HEK293 (cell line): ENCODE measurements around the gene HRAS.

Source experiments
- CTCF ChIA-PET: fragments of 350-600 bp; formaldehyde crosslinking; extraction: SDS; loops from one replicate; lab custom pipeline; 2021; ENCODE audit warnings: antibody characterized with exemption; lab: Yijun Ruan, JAX
- POLR2A ChIA-PET: fragments of 300-600 bp; formaldehyde crosslinking; extraction: SDS; loops from one replicate; lab custom pipeline; 2020; ENCODE audit warnings: antibody characterized with exemption, inconsistent platforms; lab: Yijun Ruan, JAX
- H3K27ac ChIP-seq: fragments of 200-500 bp; sonication (Bioruptor generic); 2 replicates; pipeline ENCODE4 v1.5.1; 2014; ENCODE audit warnings: low read depth, low read length, control low read depth, inconsistent platforms; ENCODE audit errors: extremely low read depth
- H3K36me3 ChIP-seq, 2 experiments: fragments of 200-500 bp in 1 of 2; sonication (Bioruptor generic) in 1 of 2; 1 replicate in 1 of 2; 2 replicates in 1 of 2; pipeline ENCODE4 v1.5.1; 2014 to 2017; ENCODE audit warnings: inconsistent platforms in 2 of 2, low read length in 2 of 2; ENCODE audit not compliant: control insufficient read depth in 2 of 2, insufficient read depth in 1 of 2
- H3K4me1 ChIP-seq: fragments of 200-500 bp; sonication (Bioruptor generic); 2 replicates; pipeline ENCODE4 v1.5.1; 2014; ENCODE audit warnings: mild to moderate bottlenecking, low read length, inconsistent platforms; ENCODE audit not compliant: control insufficient read depth, insufficient read depth
- H3K4me3 ChIP-seq: 2 replicates; pipeline ENCODE4 v1.5.1; 2011; ENCODE audit warnings: low read depth, mild to moderate bottlenecking, control low read depth, low read length, moderate library complexity
- H3K9me3 ChIP-seq: fragments of 200-500 bp; sonication (Bioruptor generic); 2 replicates; pipeline ENCODE4 v1.5.1; 2014; ENCODE audit warnings: low read depth, low read length, inconsistent platforms; ENCODE audit not compliant: control insufficient read depth, insufficient read depth
- EGR2 ChIP-seq: fragments of 450-650 bp; formaldehyde crosslinking; IDR thresholded peaks from 2 replicates; pipeline ENCODE4 v1.5.1; 2016; ENCODE audit warnings: low read depth, missing biosample characterization, missing genetic modification characterization
- GLIS2 ChIP-seq: fragments of 450-650 bp; formaldehyde crosslinking; IDR thresholded peaks from 2 replicates; pipeline ENCODE4 v1.5.1; 2016; ENCODE audit warnings: missing biosample characterization, missing genetic modification characterization
- HOXC10 ChIP-seq: sonication (generic); formaldehyde crosslinking; IDR thresholded peaks from 2 replicates; pipeline ENCODE4 v1.8.1; 2023; ENCODE audit warnings: mild to moderate bottlenecking, missing genetic modification reagents
- KLF10 ChIP-seq: fragments of 450-650 bp; IDR thresholded peaks from 2 replicates; pipeline ENCODE4 v1.5.1; 2018; ENCODE audit warnings: missing biosample characterization, mild to moderate bottlenecking, missing genetic modification characterization
- RBAK ChIP-seq: fragments of 450-650 bp; formaldehyde crosslinking; IDR thresholded peaks from 2 replicates; pipeline ENCODE4 v1.5.1; 2016; ENCODE audit warnings: missing biosample characterization, missing genetic modification characterization
- SP2 ChIP-seq: fragments of 450-650 bp; formaldehyde crosslinking; IDR thresholded peaks from 2 replicates; pipeline ENCODE4 v1.5.1; 2016; ENCODE audit warnings: missing biosample characterization, missing genetic modification characterization
- WT1 ChIP-seq: fragments of 450-650 bp; formaldehyde crosslinking; IDR thresholded peaks from 2 replicates; pipeline ENCODE4 v1.5.1; 2016; ENCODE audit warnings: missing biosample characterization, missing genetic modification characterization
- YY2 ChIP-seq: fragments of 450-650 bp; formaldehyde crosslinking; IDR thresholded peaks from 2 replicates; pipeline ENCODE4 v1.5.1; 2016; ENCODE audit warnings: missing biosample characterization, missing genetic modification characterization
- ZBTB17 ChIP-seq: fragments of 450-650 bp; formaldehyde crosslinking; IDR thresholded peaks from 2 replicates; pipeline ENCODE4 v1.5.1; 2016; ENCODE audit warnings: missing biosample characterization, missing genetic modification characterization
- ZBTB20 ChIP-seq: fragments of 450-650 bp; formaldehyde crosslinking; IDR thresholded peaks from 2 replicates; pipeline ENCODE4 v1.5.1; 2016; ENCODE audit warnings: missing biosample characterization, missing genetic modification characterization
- ZFHX2 ChIP-seq: fragments of 450-650 bp; formaldehyde crosslinking; conservative IDR thresholded peaks from 2 replicates; pipeline ENCODE4 v1.5.1; 2016; ENCODE audit warnings: missing biosample characterization, missing genetic modification characterization
- ZNF394 ChIP-seq: fragments of 450-650 bp; formaldehyde crosslinking; IDR thresholded peaks from 2 replicates; pipeline ENCODE4 v1.5.1; 2016; ENCODE audit warnings: missing biosample characterization, missing genetic modification characterization, mild to moderate bottlenecking, moderate library complexity, borderline replicate concordance
- ZNF404 ChIP-seq: fragments of 450-650 bp; formaldehyde crosslinking; IDR thresholded peaks from 2 replicates; pipeline ENCODE4 v1.5.1; 2017; ENCODE audit warnings: missing biosample characterization, missing genetic modification characterization
- ZNF416 ChIP-seq: fragments of 450-650 bp; formaldehyde crosslinking; IDR thresholded peaks from 2 replicates; pipeline ENCODE4 v1.5.1; 2016; ENCODE audit warnings: missing biosample characterization, missing genetic modification characterization
- ZNF426 ChIP-seq: fragments of 450-650 bp; formaldehyde crosslinking; IDR thresholded peaks from 2 replicates; pipeline ENCODE4 v1.5.1; 2017; ENCODE audit warnings: missing biosample characterization, missing genetic modification characterization, mild to moderate bottlenecking, inconsistent platforms, moderate library complexity
- ZNF521 ChIP-seq: fragments of 450-650 bp; formaldehyde crosslinking; IDR thresholded peaks from 2 replicates; pipeline ENCODE4 v1.5.1; 2017; ENCODE audit warnings: missing biosample characterization, mild to moderate bottlenecking, missing genetic modification characterization
- ZNF530 ChIP-seq: fragments of 450-650 bp; formaldehyde crosslinking; IDR thresholded peaks from 2 replicates; pipeline ENCODE4 v1.5.1; 2016; ENCODE audit warnings: low read depth, missing biosample characterization, missing genetic modification characterization
- ZNF571 ChIP-seq: fragments of 450-650 bp; formaldehyde crosslinking; IDR thresholded peaks from 2 replicates; pipeline ENCODE4 v1.5.0; 2017; ENCODE audit warnings: missing biosample characterization, missing genetic modification characterization
- ZNF596 ChIP-seq: fragments of 450-650 bp; IDR thresholded peaks from 2 replicates; pipeline ENCODE4 v1.5.0; 2018; ENCODE audit warnings: missing biosample characterization, mild to moderate bottlenecking, missing genetic modification characterization, moderate library complexity
- ZNF623 ChIP-seq: fragments of 450-650 bp; formaldehyde crosslinking; IDR thresholded peaks from 2 replicates; pipeline ENCODE4 v1.5.1; 2016; ENCODE audit warnings: missing biosample characterization, missing genetic modification characterization
- ZNF624 ChIP-seq: fragments of 450-650 bp; formaldehyde crosslinking; IDR thresholded peaks from 2 replicates; pipeline ENCODE4 v1.5.1; 2017; ENCODE audit warnings: missing biosample characterization, missing genetic modification characterization
- ZNF791 ChIP-seq: fragments of 450-650 bp; formaldehyde crosslinking; IDR thresholded peaks from 2 replicates; pipeline ENCODE4 v1.5.1; 2016; ENCODE audit warnings: missing biosample characterization, missing genetic modification characterization
- TF ChIP-seq, protein P1 (sequence below): fragments of 450-650 bp; IDR thresholded peaks from 2 replicates; pipeline ENCODE4 v1.5.1; 2018; ENCODE audit warnings: missing biosample characterization, mild to moderate bottlenecking, missing genetic modification characterization

HRAS gene

DNA sequence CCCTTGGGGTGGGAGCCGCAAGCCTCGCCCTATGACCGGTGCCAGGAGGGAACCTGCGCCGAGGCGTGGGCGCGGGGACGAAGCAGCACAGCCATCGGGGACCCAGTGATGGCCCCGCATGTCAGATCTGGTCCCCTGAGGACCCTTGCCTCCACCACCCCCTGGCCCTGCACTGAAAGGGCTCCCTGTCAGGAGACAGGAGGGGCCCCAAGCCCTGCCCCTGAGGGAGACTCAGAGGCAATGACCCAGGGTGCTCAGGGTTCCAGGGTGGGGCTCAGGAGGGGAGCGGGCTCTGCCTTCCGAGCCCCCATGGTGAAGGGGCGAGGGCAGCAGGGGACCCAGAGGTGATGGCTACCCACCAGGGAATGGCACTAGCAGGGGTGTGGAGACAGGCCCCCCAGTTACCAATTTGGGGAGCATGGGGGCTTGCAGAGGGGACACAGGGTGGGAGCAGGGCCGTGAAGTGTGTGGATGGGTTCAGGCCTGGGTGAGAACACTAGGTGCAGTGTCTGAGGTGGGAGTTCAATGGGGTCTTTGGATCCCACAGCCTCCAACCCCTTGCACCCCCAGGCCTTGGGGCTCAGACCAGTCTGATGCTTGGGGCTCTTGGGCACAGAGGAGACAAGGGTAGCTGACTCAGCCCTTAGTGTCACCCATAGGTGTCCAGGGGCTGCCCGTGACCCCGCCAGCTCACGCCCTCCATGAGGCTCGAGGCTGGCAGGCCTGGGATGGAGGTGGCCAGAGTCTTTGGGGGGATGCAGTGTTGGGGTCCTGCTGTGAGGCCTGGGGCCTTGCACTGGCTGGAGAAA, 2.5 kb upstream of the HRAS start:
- Histone ChIP-seq H3K4me3 (peak overlapping the region; percentile 20), H3K9me3 (no peaks in the 10 kb centered on the region), H3K4me1 (no peaks in the 10 kb centered on the region), H3K36me3 (peaks cover 0 to 16% of the 10 kb centered on the region in 2 experiments; a peak in 1 of 3 replicates), H3K27ac (no peak overlapping the region)
- ChIA-PET POLR2A (no interaction called here), CTCF (interaction anchor here (1.3 kb wide), 1 partner anchor 17 kb away, joined by 3 read pairs; no protein-coding TSS in a partner anchor)
- TF ChIP-seq GLIS2 (peak; percentile 36; the same call in 1 of the 2 replicates), ZNF521 (tag by site-specific recombination) (no peak)

DNA sequence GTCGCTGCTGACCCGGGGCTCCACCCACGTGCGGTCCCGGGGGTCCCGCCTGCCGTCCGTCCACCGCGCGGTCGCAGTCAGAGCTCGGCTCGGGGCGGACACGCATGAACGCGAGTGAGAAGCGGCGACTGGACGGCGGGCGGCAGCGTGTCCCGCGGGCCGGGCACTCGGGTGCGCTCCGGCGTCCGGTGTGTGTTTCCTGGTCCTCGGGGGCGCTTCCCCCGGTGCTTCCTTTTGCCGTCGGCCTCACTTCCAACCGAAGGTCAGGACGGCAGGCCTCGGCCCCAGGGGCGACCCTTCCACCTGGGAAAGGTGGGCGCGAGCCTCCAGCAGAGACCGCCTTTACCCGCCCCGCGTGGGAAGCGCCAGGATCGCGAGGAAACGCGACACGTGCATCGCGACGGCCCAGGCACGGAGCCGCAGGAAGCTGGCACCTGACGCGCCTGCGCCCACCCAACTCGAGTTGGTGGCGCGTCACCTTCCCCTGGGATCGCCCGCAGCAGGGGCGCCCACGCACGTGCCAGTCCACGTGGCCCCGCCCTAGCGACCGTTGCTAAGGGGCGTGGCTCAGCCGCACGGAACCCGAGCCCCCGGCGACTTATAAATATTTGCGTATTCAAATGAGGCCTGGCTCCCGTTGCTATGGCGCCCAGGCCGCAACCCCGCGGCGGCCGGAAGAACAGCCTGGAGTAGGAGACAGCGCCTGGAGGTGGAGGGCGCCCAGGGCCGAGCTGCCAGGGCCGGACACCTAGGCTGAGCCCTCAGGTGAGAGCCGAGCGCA, 1.7 kb upstream of the HRAS start, which contains the start of gene LRRC56:
Gene LRRC56 (plus strand): TSS at position 687 of the 781 bp plus-strand sequence. CDS start 3,158 bp downstream, outside the sequence.
- Histone ChIP-seq H3K4me1 (no peaks in the 10 kb centered on the region), H3K36me3 (peaks cover 0 to 23% of the 10 kb centered on the region in 2 experiments; a peak in 1 of 3 replicates), H3K4me3 (peak within 1 kb of the TSS; percentile 20), H3K9me3 (no peaks in the 10 kb centered on the region), H3K27ac (no peak within 1 kb of the TSS; the same call in 1 of the 2 replicates)
- CTCF ChIA-PET = interaction anchor here (0.7 kb wide), 1 partner anchor 17 kb away, joined by 3 read pairs; no protein-coding TSS in a partner anchor
- POLR2A ChIA-PET = interaction anchor here (1.6 kb wide), 1 partner anchor 39 kb away, joined by 9 read pairs; the partner anchor contains the start of gene PHRF1
- TF ChIP-seq ZNF596 (tag by site-specific recombination) = no peak
- TF ChIP-seq ZNF624 (tag by site-specific recombination) = no peak
- TF ChIP-seq ZFHX2 (tag by site-specific recombination) = 0 out of 2 replicates have a peak, but pooled peaks have one; percentile 6

DNA sequence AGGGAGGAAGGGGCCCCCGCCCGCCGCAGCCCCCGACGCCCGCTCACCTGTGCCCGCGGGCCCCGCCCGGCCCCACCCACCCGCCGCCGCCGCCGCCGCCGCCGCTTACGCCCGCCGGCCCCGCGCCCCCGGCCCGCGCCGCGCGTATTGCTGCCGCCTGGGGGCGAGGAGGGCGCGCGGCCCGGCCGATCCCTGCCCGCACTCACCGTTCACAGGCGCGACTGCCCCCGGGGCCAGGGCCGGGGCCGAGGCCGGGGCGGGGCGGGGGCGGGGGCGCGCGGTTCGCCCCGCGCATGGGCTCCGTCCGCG, 212 bp downstream of the HRAS start:
- CTCF ChIA-PET = interaction anchor here (0.6 to 1.4 kb wide), 3 partner anchors 16 to 187 kb away, joined by 3 read pairs; no protein-coding TSS in a partner anchor
- POLR2A ChIA-PET = interaction anchor here (0.7 to 2.7 kb wide), 8 partner anchors 20 to 261 kb away, joined by 3 to 11 read pairs (median 5); partner anchors contain the start of genes IRF7, PHRF1, RNH1 and TALDO1
- H3K36me3 ChIP-seq = peaks cover 0 to 37% of the 10 kb centered on the region in 2 experiments; a peak in 1 of 3 replicates
- no peaks in the 10 kb centered on the region for H3K4me1 ChIP-seq
- H3K4me3 ChIP-seq = peak overlapping the region; percentile 72
- peak overlapping the region; percentile 83; the same call in 1 of the 2 replicates for H3K27ac ChIP-seq
- TF ChIP-seq ZNF521 (tag by site-specific recombination) (no peak), HOXC10 (CRISPR knock-in tag) (no peak), ZBTB17 (tag by site-specific recombination) (no peak), WT1 (tag by site-specific recombination) (no peak), ZNF791 (no peak), KLF10 (tag by site-specific recombination) (no peak), RBAK (tag by site-specific recombination) (no peak), ZNF571 (tag by site-specific recombination) (no peak), ZNF416 (tag by site-specific recombination) (no peak), ZBTB20 (tag by site-specific recombination) (no peak), ZNF426 (tag by site-specific recombination) (no peak), ZNF404 (no peak), EGR2 (tag by site-specific recombination) (no peak), YY2 (tag by site-specific recombination) (no peak), ZNF394 (tag by site-specific recombination) (no peak), ZNF530 (no peak), ZNF623 (tag by site-specific recombination) (no peak), SP2 (tag by site-specific recombination) (no peak)
- TF ChIP-seq, protein P1, sequence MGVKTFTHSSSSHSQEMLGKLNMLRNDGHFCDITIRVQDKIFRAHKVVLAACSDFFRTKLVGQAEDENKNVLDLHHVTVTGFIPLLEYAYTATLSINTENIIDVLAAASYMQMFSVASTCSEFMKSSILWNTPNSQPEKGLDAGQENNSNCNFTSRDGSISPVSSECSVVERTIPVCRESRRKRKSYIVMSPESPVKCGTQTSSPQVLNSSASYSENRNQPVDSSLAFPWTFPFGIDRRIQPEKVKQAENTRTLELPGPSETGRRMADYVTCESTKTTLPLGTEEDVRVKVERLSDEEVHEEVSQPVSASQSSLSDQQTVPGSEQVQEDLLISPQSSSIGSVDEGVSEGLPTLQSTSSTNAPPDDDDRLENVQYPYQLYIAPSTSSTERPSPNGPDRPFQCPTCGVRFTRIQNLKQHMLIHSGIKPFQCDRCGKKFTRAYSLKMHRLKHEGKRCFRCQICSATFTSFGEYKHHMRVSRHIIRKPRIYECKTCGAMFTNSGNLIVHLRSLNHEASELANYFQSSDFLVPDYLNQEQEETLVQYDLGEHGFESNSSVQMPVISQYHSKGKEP (tag by site-specific recombination) = no peak
- H3K9me3 ChIP-seq = no peaks in the 10 kb centered on the region
